OCI-LY7 (cell line): Measurements from ENCODE around the gene BLCAP. TPM values are rescaled to one million over a fixed set of nuclear protein-coding genes. Genes with fewer than 3 reads are reported as not detected.

ENCODE experiments used
- BruUV-seq: library from RNA; stranded (reverse); fragments of 400-500 nt; replicated peaks from 2 replicates; lab custom pipeline; 2021; lab: Mats Ljungman, UMichigan
- CTCF ChIA-PET: fragments of 300-600 bp; sonication (Branson Sonifier 250); formaldehyde crosslinking; loops from one replicate; lab custom pipeline; 2022; ENCODE audit warnings: antibody characterized with exemption; ENCODE audit not compliant: unreplicated experiment; lab: Charles Lee
- POLR2A ChIA-PET: fragments of 300-600 bp; sonication (Branson Sonifier 250); formaldehyde crosslinking; loops from one replicate; lab custom pipeline; 2022; ENCODE audit warnings: antibody characterized with exemption; lab: Charles Lee
- DNase-seq: peaks from one replicate; pipeline ENCODE4 v3.0.0-alpha.2; 2015; ENCODE audit warnings: low spot score
- H2AFZ ChIP-seq: fragments of 200-600 bp; sonication (generic), shearing (Covaris generic); 2 replicates; pipeline ENCODE4 v1.6.1; 2014; ENCODE audit warnings: mild to moderate bottlenecking, antibody characterized with exemption, low read length, moderate library complexity
- H3K27ac ChIP-seq: fragments of 200-600 bp; sonication (generic); 2 replicates; pipeline ENCODE4 v1.5.1; 2014; ENCODE audit warnings: mixed run types, low read depth, mild to moderate bottlenecking, moderate library complexity, low read length, inconsistent platforms; ENCODE audit not compliant: poor library complexity, severe bottlenecking
- H3K36me3 ChIP-seq: fragments of 200-600 bp; sonication (generic); 2 replicates; pipeline ENCODE4 v1.6.1; 2014; ENCODE audit warnings: mild to moderate bottlenecking, antibody characterized with exemption, low read length, moderate library complexity, mixed read lengths; ENCODE audit not compliant: insufficient read depth
- H3K4me1 ChIP-seq: fragments of 200-600 bp; sonication (generic); 2 replicates; pipeline ENCODE4 v1.5.1; 2014; ENCODE audit warnings: mild to moderate bottlenecking, low read length; ENCODE audit not compliant: insufficient read depth, poor library complexity, severe bottlenecking
- H3K4me2 ChIP-seq: fragments of 200-600 bp; sonication (generic); 2 replicates; pipeline ENCODE4 v1.6.1; 2014; ENCODE audit warnings: mild to moderate bottlenecking, low read length
- H3K4me3 ChIP-seq: fragments of 200-600 bp; sonication (generic); 2 replicates; pipeline ENCODE4 v1.5.1; 2014; ENCODE audit warnings: mild to moderate bottlenecking, low read depth, low read length; ENCODE audit not compliant: poor library complexity, severe bottlenecking
- H3K79me2 ChIP-seq: fragments of 200-600 bp; sonication (generic); 2 replicates; pipeline ENCODE4 v1.6.1; 2016; ENCODE audit warnings: low read depth, mild to moderate bottlenecking, low read length, moderate library complexity, mixed read lengths; ENCODE audit not compliant: insufficient read depth
- H3K9me2 ChIP-seq: fragments of 200-600 bp; sonication (generic); 2 replicates; pipeline ENCODE4 v1.6.1; 2016; ENCODE audit warnings: mild to moderate bottlenecking, low read length, mixed read lengths; ENCODE audit not compliant: insufficient read depth
- H3K9me3 ChIP-seq: fragments of 200-600 bp; sonication (generic); 2 replicates; pipeline ENCODE4 v1.6.1; 2014; ENCODE audit warnings: mild to moderate bottlenecking, mixed run types, low read length, mixed read lengths
- H4K20me1 ChIP-seq: fragments of 200-600 bp; sonication (generic); 2 replicates; pipeline ENCODE4 v1.6.1; 2014; ENCODE audit warnings: mild to moderate bottlenecking, antibody characterized with exemption, low read length, moderate library complexity, mixed read lengths; ENCODE audit not compliant: insufficient read depth
- EZH2phosphoT487 ChIP-seq: fragments of 200-600 bp; sonication (generic); IDR thresholded peaks from 2 replicates; pipeline ENCODE4 v1.6.1; 2018; ENCODE audit warnings: low read depth, borderline replicate concordance, mild to moderate bottlenecking, mixed run types, antibody characterized with exemption, low read length, moderate library complexity, mixed read lengths
- intact Hi-C: fragments of 100-400 bp; cut with micrococcal nuclease; formaldehyde crosslinking; loops from one replicate; pipeline ENCODE4 v1.10.0; 2022; ENCODE audit not compliant: unreplicated experiment
- total RNA-seq, 2 experiments: library from RNA; depleted of rRNA in 1 of 2; stranded (reverse); fragments of >200 nt in 1 of 2; shearing (Covaris generic) in 1 of 2; gene quantifications; 2 replicates each; pipeline ENCODE4 v1.2.3, GENCODE V29; 2014 to 2022
- TF ChIP-seq, protein P1 (sequence below): fragments of 200-600 bp; sonication (generic); conservative IDR thresholded peaks from 2 replicates; pipeline ENCODE4 v1.5.1; 2014; ENCODE audit warnings: mild to moderate bottlenecking, antibody characterized with exemption, low read length, moderate library complexity, mixed read lengths

Gene BLCAP
- total RNA-seq, 2 experiments from 2014 or later = 32.3 to 55.1 TPM

DNA sequence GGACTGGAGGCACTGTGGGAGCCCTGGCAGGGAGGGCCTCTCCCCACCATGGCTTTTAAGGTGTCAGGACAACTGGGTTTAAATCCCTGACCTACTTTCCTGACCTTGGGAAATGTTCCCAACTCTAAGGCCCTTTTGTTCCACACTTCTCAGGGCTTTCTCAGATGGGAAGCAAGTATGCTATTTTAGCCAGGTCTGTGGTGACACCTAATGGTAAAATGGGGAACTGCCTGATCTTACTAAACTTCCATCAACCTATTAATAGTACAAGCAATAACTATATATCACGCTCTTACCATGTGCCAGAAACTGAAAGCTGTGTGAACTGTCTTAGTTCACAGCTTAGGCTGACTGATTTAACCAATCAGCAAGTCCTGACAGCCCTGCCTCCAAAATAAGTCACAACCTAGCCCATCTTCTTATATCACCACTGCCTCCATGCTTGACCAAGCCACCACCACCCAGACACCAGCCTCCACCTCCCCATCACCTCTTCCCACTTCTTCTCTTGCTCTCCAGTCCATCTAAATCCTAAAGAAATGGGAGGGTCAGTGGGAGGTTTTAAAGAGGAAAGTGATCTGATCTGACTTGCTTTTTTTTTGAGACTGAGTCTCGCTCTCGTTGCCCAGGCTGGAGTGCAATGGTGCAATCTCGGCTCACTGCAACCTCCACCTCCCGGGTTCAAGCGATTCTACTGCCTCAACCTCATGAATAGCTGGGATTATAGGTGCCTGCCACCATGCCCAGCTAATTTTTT lies 6.9 kb upstream of the BLCAP start:
- TF ChIP-seq, protein P1, sequence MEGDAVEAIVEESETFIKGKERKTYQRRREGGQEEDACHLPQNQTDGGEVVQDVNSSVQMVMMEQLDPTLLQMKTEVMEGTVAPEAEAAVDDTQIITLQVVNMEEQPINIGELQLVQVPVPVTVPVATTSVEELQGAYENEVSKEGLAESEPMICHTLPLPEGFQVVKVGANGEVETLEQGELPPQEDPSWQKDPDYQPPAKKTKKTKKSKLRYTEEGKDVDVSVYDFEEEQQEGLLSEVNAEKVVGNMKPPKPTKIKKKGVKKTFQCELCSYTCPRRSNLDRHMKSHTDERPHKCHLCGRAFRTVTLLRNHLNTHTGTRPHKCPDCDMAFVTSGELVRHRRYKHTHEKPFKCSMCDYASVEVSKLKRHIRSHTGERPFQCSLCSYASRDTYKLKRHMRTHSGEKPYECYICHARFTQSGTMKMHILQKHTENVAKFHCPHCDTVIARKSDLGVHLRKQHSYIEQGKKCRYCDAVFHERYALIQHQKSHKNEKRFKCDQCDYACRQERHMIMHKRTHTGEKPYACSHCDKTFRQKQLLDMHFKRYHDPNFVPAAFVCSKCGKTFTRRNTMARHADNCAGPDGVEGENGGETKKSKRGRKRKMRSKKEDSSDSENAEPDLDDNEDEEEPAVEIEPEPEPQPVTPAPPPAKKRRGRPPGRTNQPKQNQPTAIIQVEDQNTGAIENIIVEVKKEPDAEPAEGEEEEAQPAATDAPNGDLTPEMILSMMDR = peak; percentile 94
- no peak for TF ChIP-seq EZH2phosphoT487
- DNase-seq = peak; percentile 80
- no peaks in the 10 kb centered on the region for H3K79me2 ChIP-seq
- 0 out of 2 replicates have a peak overlapping the region, but pooled peaks have one; percentile 25 for H3K4me2 ChIP-seq
- no TSS peak for BruUV-seq
- H3K4me1 ChIP-seq = peaks cover 8% of the 10 kb centered on the region
- intact Hi-C loops = loop anchor here (1.0 to 5.0 kb wide), 4 partner anchors 142 to 332 kb away; no protein-coding TSS in a partner anchor
- no peak overlapping the region for H3K4me3 ChIP-seq
- no peaks in the 10 kb centered on the region for H3K36me3 ChIP-seq
- H3K9me2 ChIP-seq = no peaks in the 10 kb centered on the region
- H3K27ac ChIP-seq = no peak overlapping the region
- 0 out of 2 replicates have a peak overlapping the region, but pooled peaks have one; percentile 5 for H2AFZ ChIP-seq
- ChIA-PET CTCF (interaction anchor here (0.6 kb wide), 2 partner anchors 17 to 262 kb away, joined by 3 to 4 read pairs; no protein-coding TSS in a partner anchor), POLR2A (interaction anchor here (0.8 kb wide), 1 partner anchor 266 kb away, joined by 3 read pairs; no protein-coding TSS in a partner anchor)
- H4K20me1 ChIP-seq = no peaks in the 10 kb centered on the region
- H3K9me3 ChIP-seq = no peaks in the 10 kb centered on the region

DNA sequence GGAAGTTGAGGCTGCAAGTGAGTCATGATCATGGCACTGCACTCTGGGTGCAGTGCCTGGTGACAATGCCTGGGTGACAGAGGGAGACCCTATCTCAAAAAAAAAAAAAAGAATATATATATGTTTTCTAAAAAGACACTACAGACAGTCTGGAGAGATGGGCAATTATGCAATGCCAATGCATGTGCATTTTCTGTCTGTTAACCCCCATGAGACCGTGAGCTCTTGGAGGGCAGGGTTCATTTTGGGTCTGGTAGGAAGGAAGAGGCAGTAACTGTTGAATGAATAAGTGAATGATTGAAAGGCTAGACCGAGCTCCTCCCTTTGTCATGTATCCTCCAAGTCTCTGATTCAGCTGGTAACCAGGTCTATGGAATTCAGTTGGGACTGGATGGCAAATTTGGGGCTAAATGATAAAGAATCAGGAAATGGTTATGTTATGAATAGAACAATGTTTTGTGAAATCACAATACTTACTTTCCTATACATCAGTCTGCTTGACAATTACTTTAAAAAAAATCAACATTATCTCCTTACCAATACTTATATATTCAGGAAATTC lies 5.6 kb upstream of the BLCAP start:
- Histone ChIP-seq H3K36me3 (no peaks in the 10 kb centered on the region), H3K27ac (no peak overlapping the region), H3K4me3 (no peak overlapping the region), H4K20me1 (no peaks in the 10 kb centered on the region), H3K4me1 (peaks cover 14% of the 10 kb centered on the region), H3K9me2 (no peaks in the 10 kb centered on the region), H2AFZ (no peak overlapping the region), H3K9me3 (no peaks in the 10 kb centered on the region), H3K4me2 (no peak overlapping the region), H3K79me2 (no peaks in the 10 kb centered on the region)
- ChIA-PET POLR2A (interaction anchor here (0.5 to 1.0 kb wide), 3 partner anchors 256 to 432 kb away, joined by 3 to 5 read pairs (median 3); no protein-coding TSS in a partner anchor), CTCF (no interaction called here)
- TF ChIP-seq, protein P1 = no peak
- TF ChIP-seq EZH2phosphoT487 = no peak
- no TSS peak for BruUV-seq
- intact Hi-C loops = loop anchor here (5.0 kb wide), 1 partner anchor 331 kb away; no protein-coding TSS in a partner anchor
- DNase-seq = no peak
